Measurements from ENCODE around the gene KIF5C.

DNA sequence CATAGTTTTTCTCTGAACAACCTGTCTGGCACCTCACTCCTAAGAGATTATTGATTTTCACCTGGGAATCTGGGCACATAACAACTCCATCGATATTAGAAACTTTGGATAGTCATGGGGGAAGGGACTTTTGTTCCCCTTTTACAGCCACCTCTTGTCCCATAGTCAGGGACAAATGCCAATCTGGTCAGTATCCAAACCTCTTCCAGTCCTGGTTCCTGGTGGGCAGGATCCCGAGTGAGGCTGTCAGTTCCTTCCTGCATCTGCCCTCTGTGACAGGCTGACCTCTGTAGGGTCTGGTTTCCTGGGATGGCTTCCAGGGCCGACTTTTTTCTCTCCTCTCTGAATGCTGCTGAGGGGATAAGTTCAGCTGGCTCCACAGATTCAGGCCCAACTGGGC, 11.0 kb downstream of the KIF5C start:
- TF ChIP-seq, protein P1, sequence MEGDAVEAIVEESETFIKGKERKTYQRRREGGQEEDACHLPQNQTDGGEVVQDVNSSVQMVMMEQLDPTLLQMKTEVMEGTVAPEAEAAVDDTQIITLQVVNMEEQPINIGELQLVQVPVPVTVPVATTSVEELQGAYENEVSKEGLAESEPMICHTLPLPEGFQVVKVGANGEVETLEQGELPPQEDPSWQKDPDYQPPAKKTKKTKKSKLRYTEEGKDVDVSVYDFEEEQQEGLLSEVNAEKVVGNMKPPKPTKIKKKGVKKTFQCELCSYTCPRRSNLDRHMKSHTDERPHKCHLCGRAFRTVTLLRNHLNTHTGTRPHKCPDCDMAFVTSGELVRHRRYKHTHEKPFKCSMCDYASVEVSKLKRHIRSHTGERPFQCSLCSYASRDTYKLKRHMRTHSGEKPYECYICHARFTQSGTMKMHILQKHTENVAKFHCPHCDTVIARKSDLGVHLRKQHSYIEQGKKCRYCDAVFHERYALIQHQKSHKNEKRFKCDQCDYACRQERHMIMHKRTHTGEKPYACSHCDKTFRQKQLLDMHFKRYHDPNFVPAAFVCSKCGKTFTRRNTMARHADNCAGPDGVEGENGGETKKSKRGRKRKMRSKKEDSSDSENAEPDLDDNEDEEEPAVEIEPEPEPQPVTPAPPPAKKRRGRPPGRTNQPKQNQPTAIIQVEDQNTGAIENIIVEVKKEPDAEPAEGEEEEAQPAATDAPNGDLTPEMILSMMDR (IDR thresholded peaks at IDR 0.05): no peak
- TF ChIP-seq EZH2 (IDR thresholded peaks at IDR 0.05; ENCODE audit: borderline replicate concordance, insufficient read depth, low read depth, low read length, poor library complexity, severe bottlenecking): no peak

Data from B cell (primary cell).